BLaER1 treated with 17β-estradiol and CSF1 and Interleukin-3, amounts not matched to agents 10 nM and 100 nM (cell line): ENCODE measurements around the gene GALNT15.

Experiments used
- H3K27ac ChIP-seq, 11 experiments: shearing (Covaris generic); formaldehyde crosslinking; 2 replicates each; pipeline ENCODE4 v1.8.1; 2022
- H3K27me3 ChIP-seq, 11 experiments: shearing (Covaris generic); formaldehyde crosslinking; 2 replicates each; pipeline ENCODE4 v1.8.1; 2022
- H3K36me3 ChIP-seq, 11 experiments: shearing (Covaris generic); formaldehyde crosslinking; 2 replicates each; pipeline ENCODE4 v1.8.1; 2022
- H3K4me1 ChIP-seq, 10 experiments: shearing (Covaris generic); formaldehyde crosslinking; 2 replicates each; pipeline ENCODE4 v1.8.1; 2022
- H3K4me2 ChIP-seq, 11 experiments: shearing (Covaris generic); formaldehyde crosslinking; 2 replicates each; pipeline ENCODE4 v1.8.1; 2022
- H3K4me3 ChIP-seq, 10 experiments: shearing (Covaris generic); formaldehyde crosslinking; 2 replicates each; pipeline ENCODE4 v1.8.1; 2022
- H3K9ac ChIP-seq, 11 experiments: shearing (Covaris generic); formaldehyde crosslinking; 2 replicates each; pipeline ENCODE4 v1.8.1; 2022
- H3K9me3 ChIP-seq, 11 experiments: shearing (Covaris generic); formaldehyde crosslinking; replicated peaks in 1 of 11; 2 replicates each; pipeline ENCODE4 v1.8.1; 2022
- H4K20me1 ChIP-seq, 11 experiments: shearing (Covaris generic); formaldehyde crosslinking; 2 replicates each; pipeline ENCODE4 v1.8.1; 2022
- Cebpa-rat ChIP-seq, 11 experiments: shearing (Covaris generic); IDR thresholded peaks; 2 replicates each; pipeline ENCODE4 v1.8.1; 2022

The GALNT15 gene

GRCh38 chr3:16174026-16174355, 489 bp upstream of the GALNT15 start:
- Histone ChIP-seq H3K36me3 (no peaks in the 10 kb centered on the region; a peak in 1 of 22 replicates), H3K4me2 (peak overlapping the region in 3 of 11 experiments; percentile 12 to 35 (median 34); a peak in 3 of 22 replicates), H3K9me3 (peaks cover 11 to 18% (median 16%) of the 10 kb centered on the region in 11 experiments), H3K27ac (no peak overlapping the region), H3K4me3 (no peak overlapping the region), H4K20me1 (0 out of 22 replicates have a peak, but pooled peaks cover 0 to 9% (median 0%) of the 10 kb centered on the region in 11 experiments), H3K27me3 (no peaks in the 10 kb centered on the region), H3K4me1 (peaks cover 0 to 10% (median 0%) of the 10 kb centered on the region in 10 experiments; a peak in 6 of 20 replicates), H3K9ac (no peak overlapping the region)
- TF ChIP-seq Cebpa-rat (IDR thresholded peaks at IDR 0.05) = no peak

GRCh38 chr3:16174976-16175901, 759 bp downstream of the GALNT15 start:
- Histone ChIP-seq H3K4me2 (peak overlapping the region in 2 of 11 experiments; percentile 12 to 35; a peak in 1 of 22 replicates), H3K9ac (no peak overlapping the region), H4K20me1 (0 out of 22 replicates have a peak, but pooled peaks cover 0 to 9% (median 0%) of the 10 kb centered on the region in 11 experiments), H3K9me3 (peaks cover 0 to 5% (median 3%) of the 10 kb centered on the region in 11 experiments; a peak in 11 of 22 replicates), H3K27me3 (no peaks in the 10 kb centered on the region), H3K4me1 (peaks cover 0 to 10% (median 0%) of the 10 kb centered on the region in 10 experiments; a peak in 7 of 20 replicates), H3K4me3 (no peak overlapping the region), H3K27ac (no peak overlapping the region), H3K36me3 (no peaks in the 10 kb centered on the region)
- no peak for TF ChIP-seq Cebpa-rat (IDR thresholded peaks at IDR 0.05)

GRCh38 chr3:16176391-16177030, 2.0 kb downstream of the GALNT15 start:
- Histone ChIP-seq H3K4me1 (peaks cover 0 to 20% (median 9%) of the 10 kb centered on the region in 10 experiments; a peak in 11 of 20 replicates), H3K4me2 (no peak overlapping the region), H3K9me3 (no peaks in the 10 kb centered on the region), H3K36me3 (no peaks in the 10 kb centered on the region), H4K20me1 (0 out of 22 replicates have a peak, but pooled peaks cover 0 to 9% (median 0%) of the 10 kb centered on the region in 11 experiments), H3K9ac (no peak overlapping the region), H3K27me3 (no peaks in the 10 kb centered on the region), H3K4me3 (no peak overlapping the region), H3K27ac (no peak overlapping the region)
- no peak for TF ChIP-seq Cebpa-rat (IDR thresholded peaks at IDR 0.05)

- no peak overlapping the region for H3K9ac ChIP-seq
- H3K4me3 ChIP-seq = no peak overlapping the region
- H3K9me3 ChIP-seq = no peaks in the 10 kb centered on the region
- H3K27me3 ChIP-seq = no peaks in the 10 kb centered on the region
- no peaks in the 10 kb centered on the region for H3K36me3 ChIP-seq
- 0 out of 22 replicates have a peak, but pooled peaks cover 0 to 9% (median 0%) of the 10 kb centered on the region in 11 experiments for H4K20me1 ChIP-seq
- TF ChIP-seq Cebpa-rat (IDR thresholded peaks at IDR 0.05) = no peak
- peaks cover 0 to 27% (median 9%) of the 10 kb centered on the region in 10 experiments; a peak in 11 of 20 replicates for H3K4me1 ChIP-seq
- no peak overlapping the region for H3K4me2 ChIP-seq
- no peak overlapping the region for H3K27ac ChIP-seq
These were observed 2.9 kb downstream of the GALNT15 start for GRCh38 chr3:16177382-16177781.

- Histone ChIP-seq H3K4me1 (peaks cover 0 to 27% (median 9%) of the 10 kb centered on the region in 10 experiments; a peak in 11 of 20 replicates), H3K9ac (no peak overlapping the region), H3K4me3 (no peak overlapping the region), H4K20me1 (0 out of 22 replicates have a peak, but pooled peaks cover 0 to 9% (median 0%) of the 10 kb centered on the region in 11 experiments), H3K27ac (no peak overlapping the region), H3K36me3 (no peaks in the 10 kb centered on the region), H3K4me2 (peak overlapping the region in 6 of 11 experiments; percentile 10 to 74 (median 40); a peak in 10 of 22 replicates), H3K9me3 (no peaks in the 10 kb centered on the region), H3K27me3 (no peaks in the 10 kb centered on the region)
- TF ChIP-seq Cebpa-rat (IDR thresholded peaks at IDR 0.05) = no peak
These were observed 3.6 kb downstream of the GALNT15 start for GRCh38 chr3:16177962-16178627.

- H3K27ac ChIP-seq = no peak overlapping the region
- H3K4me3 ChIP-seq = no peak overlapping the region
- no peaks in the 10 kb centered on the region for H3K9me3 ChIP-seq
- no peaks in the 10 kb centered on the region for H3K27me3 ChIP-seq
- 0 out of 22 replicates have a peak, but pooled peaks cover 0 to 9% (median 0%) of the 10 kb centered on the region in 11 experiments for H4K20me1 ChIP-seq
- no peaks in the 10 kb centered on the region for H3K36me3 ChIP-seq
- H3K4me2 ChIP-seq = peak overlapping the region in 5 of 11 experiments; percentile 10 to 74 (median 31); a peak in 5 of 22 replicates
- H3K9ac ChIP-seq = no peak overlapping the region
- TF ChIP-seq Cebpa-rat (IDR thresholded peaks at IDR 0.05) = no peak
- H3K4me1 ChIP-seq = peaks cover 0 to 27% (median 9%) of the 10 kb centered on the region in 10 experiments; a peak in 11 of 20 replicates
These were observed 4.1 kb downstream of the GALNT15 start for GRCh38 chr3:16178628-16178988.

- H3K36me3 ChIP-seq = no peaks in the 10 kb centered on the region
- no peak overlapping the region for H3K4me3 ChIP-seq
- no peaks in the 10 kb centered on the region for H3K9me3 ChIP-seq
- H3K4me2 ChIP-seq = no peak overlapping the region
- no peaks in the 10 kb centered on the region for H3K27me3 ChIP-seq
- H3K27ac ChIP-seq = no peak overlapping the region
- peaks cover 0 to 27% (median 6%) of the 10 kb centered on the region in 10 experiments; a peak in 11 of 20 replicates for H3K4me1 ChIP-seq
- no peak for TF ChIP-seq Cebpa-rat (IDR thresholded peaks at IDR 0.05)
- H3K9ac ChIP-seq = no peak overlapping the region
- 0 out of 22 replicates have a peak, but pooled peaks cover 0 to 9% (median 0%) of the 10 kb centered on the region in 11 experiments for H4K20me1 ChIP-seq
These were observed 4.8 kb downstream of the GALNT15 start for GRCh38 chr3:16179261-16179660.

- H3K9ac ChIP-seq = no peak overlapping the region
- no peaks in the 10 kb centered on the region for H3K27me3 ChIP-seq
- no peak for TF ChIP-seq Cebpa-rat (IDR thresholded peaks at IDR 0.05)
- H3K4me3 ChIP-seq = no peak overlapping the region
- H3K36me3 ChIP-seq = no peaks in the 10 kb centered on the region
- no peak overlapping the region for H3K4me2 ChIP-seq
- H3K4me1 ChIP-seq = peaks cover 0 to 27% (median 0%) of the 10 kb centered on the region in 10 experiments; a peak in 8 of 20 replicates
- H3K9me3 ChIP-seq = no peaks in the 10 kb centered on the region
- no peak overlapping the region for H3K27ac ChIP-seq
- 0 out of 22 replicates have a peak, but pooled peaks cover 0 to 8% (median 0%) of the 10 kb centered on the region in 11 experiments for H4K20me1 ChIP-seq
These were observed 5.6 kb downstream of the GALNT15 start for GRCh38 chr3:16179771-16180736.
